IMR-90 (cell line): ENCODE results near the gene TMEFF1. TPM values are rescaled to one million over a fixed set of nuclear protein-coding genes. Genes with fewer than 3 reads are reported as not detected.

Source experiments
- ATAC-seq: fragments of 200-7000 bp; cut with Tn5 transposase; 2 replicates; pipeline ENCODE4 v1.9.1; 2020; ENCODE audit warnings: low read depth, mild to moderate bottlenecking, moderate library complexity
- BruUV-seq: library from RNA; stranded (reverse); fragments of 400-500 nt; replicated peaks from 2 replicates; lab custom pipeline; 2021; lab: Mats Ljungman, UMichigan
- CTCF ChIA-PET: fragments of 300-600 bp; formaldehyde crosslinking; extraction: SDS; loops from one replicate; lab custom pipeline; 2021; ENCODE audit warnings: antibody characterized with exemption; lab: Yijun Ruan, JAX
- POLR2A ChIA-PET: fragments of 300-600 bp; sonication (Branson Sonifier 250); formaldehyde crosslinking; loops from one replicate; lab custom pipeline; 2022; ENCODE audit warnings: antibody characterized with exemption; ENCODE audit not compliant: unreplicated experiment; lab: Charles Lee
- DNase-seq: peaks from one replicate; pipeline ENCODE4 v3.0.0; 2013
- H2AFZ ChIP-seq: replicated peaks from 2 replicates; pipeline ENCODE3; 2013; ENCODE audit warnings: low read length, mild to moderate bottlenecking; ENCODE audit not compliant: poor library complexity
- H2AK5ac ChIP-seq: 2 replicates; pipeline ENCODE4 v1.6.1; 2013; ENCODE audit warnings: low read depth, low read length, inconsistent platforms
- H2AK9ac ChIP-seq: replicated peaks from 2 replicates; pipeline ENCODE3; 2013; ENCODE audit warnings: mild to moderate bottlenecking, low read depth, low read length, moderate library complexity; ENCODE audit not compliant: poor library complexity
- H2BK120ac ChIP-seq: 2 replicates; pipeline ENCODE4 v1.6.1; 2013; ENCODE audit warnings: low read depth, low read length, inconsistent platforms
- H2BK15ac ChIP-seq: 3 replicates; pipeline ENCODE4 v1.6.1; 2013; ENCODE audit warnings: low read depth, low read length, inconsistent platforms
- H2BK20ac ChIP-seq: 2 replicates; pipeline ENCODE4 v1.6.1; 2013; ENCODE audit warnings: low read depth, mild to moderate bottlenecking, inconsistent platforms, low read length, moderate library complexity
- H2BK5ac ChIP-seq: 2 replicates; pipeline ENCODE4 v1.6.1; 2013; ENCODE audit warnings: mild to moderate bottlenecking, low read depth, low read length, inconsistent platforms; ENCODE audit not compliant: poor library complexity, severe bottlenecking
- H3K14ac ChIP-seq: replicated peaks from 2 replicates; pipeline ENCODE4 v1.6.1; 2013; ENCODE audit warnings: low read depth, low read length, inconsistent platforms
- H3K18ac ChIP-seq: 2 replicates; pipeline ENCODE4 v1.6.1; 2013; ENCODE audit warnings: low read depth, low read length, control low read depth
- H3K23ac ChIP-seq: 2 replicates; pipeline ENCODE4 v1.6.1; 2013; ENCODE audit warnings: low read depth, low read length, inconsistent platforms
- H3K27ac ChIP-seq: 2 replicates; pipeline ENCODE4 v1.5.1; 2013; ENCODE audit warnings: mild to moderate bottlenecking, control low read depth, low read length; ENCODE audit not compliant: insufficient read depth
- H3K27me3 ChIP-seq: 2 replicates; pipeline ENCODE4 v1.6.1; 2013; ENCODE audit warnings: low read length; ENCODE audit not compliant: control insufficient read depth, insufficient read depth
- H3K36me3 ChIP-seq: 2 replicates; pipeline ENCODE4 v1.6.1; 2013; ENCODE audit warnings: low read length, mixed read lengths; ENCODE audit not compliant: control insufficient read depth, insufficient read depth
- H3K4ac ChIP-seq: 2 replicates; pipeline ENCODE4 v1.6.1; 2013; ENCODE audit warnings: low read depth, low read length, inconsistent platforms
- H3K4me1 ChIP-seq: 2 replicates; pipeline ENCODE4 v1.6.1; 2013; ENCODE audit warnings: low read length, mixed read lengths; ENCODE audit not compliant: control insufficient read depth, insufficient read depth
- H3K4me2 ChIP-seq: 2 replicates; pipeline ENCODE4 v1.6.1; 2013; ENCODE audit warnings: low read depth, mild to moderate bottlenecking, control low read depth, low read length, moderate library complexity
- H3K4me3 ChIP-seq: 2 replicates; pipeline ENCODE4 v1.5.1; 2013; ENCODE audit warnings: low read depth, mild to moderate bottlenecking, control low read depth, low read length, moderate library complexity; ENCODE audit not compliant: insufficient read depth
- H3K56ac ChIP-seq: 2 replicates; pipeline ENCODE4 v1.6.1; 2013; ENCODE audit warnings: low read length, inconsistent platforms; ENCODE audit not compliant: insufficient read depth; ENCODE audit errors: extremely low read depth
- H3K79me1 ChIP-seq, 2 experiments: 2 replicates each; pipeline ENCODE4 v1.6.1; 2013; ENCODE audit warnings: low read length in 2 of 2, inconsistent platforms in 1 of 2, low read depth in 1 of 2
- H3K9ac ChIP-seq: 2 replicates; pipeline ENCODE4 v1.6.1; 2013; ENCODE audit warnings: low read depth, low read length, control low read depth
- H3K9me1 ChIP-seq: 2 replicates; pipeline ENCODE4 v1.6.1; 2013; ENCODE audit warnings: low read length, inconsistent platforms; ENCODE audit not compliant: insufficient read depth
- H3K9me3 ChIP-seq: 2 replicates; pipeline ENCODE4 v1.6.1; 2013; ENCODE audit warnings: low read length; ENCODE audit not compliant: control insufficient read depth, insufficient read depth
- H4K20me1 ChIP-seq: 2 replicates; pipeline ENCODE4 v1.6.1; 2013; ENCODE audit warnings: low read length, inconsistent platforms; ENCODE audit not compliant: insufficient read depth
- H4K5ac ChIP-seq: 2 replicates; pipeline ENCODE4 v1.6.1; 2013; ENCODE audit warnings: mild to moderate bottlenecking, low read depth, low read length, control low read depth
- H4K8ac ChIP-seq, 2 experiments: 2 replicates each; pipeline ENCODE4 v1.6.1; 2013; ENCODE audit warnings: low read depth in 2 of 2, low read length in 2 of 2, control low read depth in 1 of 2, inconsistent platforms in 1 of 2
- H4K91ac ChIP-seq: 2 replicates; pipeline ENCODE4 v1.6.1; 2013; ENCODE audit warnings: low read depth, low read length, inconsistent platforms; ENCODE audit not compliant: insufficient read depth
- BHLHE40 ChIP-seq: fragments of 150-350 bp; IDR thresholded peaks from 2 replicates; pipeline ENCODE4 v1.6.1; 2016; ENCODE audit warnings: mild to moderate bottlenecking, low read depth, low read length
- CEBPB ChIP-seq: IDR thresholded peaks from 2 replicates; pipeline ENCODE4 v1.6.1; 2012; ENCODE audit warnings: low read depth, low read length, improper control_type of control experiment
- CHD1 ChIP-seq: IDR thresholded peaks from 2 replicates; pipeline ENCODE4 v1.6.1; 2012; ENCODE audit warnings: low read depth, low read length, improper control_type of control experiment
- FOS ChIP-seq: fragments of 150-350 bp; IDR thresholded peaks from 2 replicates; pipeline ENCODE4 v1.6.1; 2016; ENCODE audit warnings: low read depth, low read length
- MAFK ChIP-seq: IDR thresholded peaks from 2 replicates; pipeline ENCODE4 v1.6.1; 2012; ENCODE audit warnings: low read depth, low read length, improper control_type of control experiment
- MAZ ChIP-seq: IDR thresholded peaks from 2 replicates; pipeline ENCODE4 v1.6.1; 2012; ENCODE audit warnings: low read depth, mild to moderate bottlenecking, low read length, improper control_type of control experiment, moderate library complexity, borderline replicate concordance
- MXI1 ChIP-seq: IDR thresholded peaks from 2 replicates; pipeline ENCODE4 v1.6.1; 2012; ENCODE audit warnings: low read depth, mild to moderate bottlenecking, low read length, moderate library complexity, borderline replicate concordance
- POLR2A ChIP-seq: IDR thresholded peaks from 2 replicates; pipeline ENCODE4 v1.6.1; 2012; ENCODE audit warnings: mild to moderate bottlenecking, low read depth, low read length
- RAD21 ChIP-seq: IDR thresholded peaks from 2 replicates; pipeline ENCODE4 v1.6.1; 2012; ENCODE audit warnings: low read length, improper control_type of control experiment
- RCOR1 ChIP-seq: IDR thresholded peaks from 2 replicates; pipeline ENCODE4 v1.6.1; 2012; ENCODE audit warnings: mild to moderate bottlenecking, low read length, improper control_type of control experiment; ENCODE audit not compliant: insufficient replicate concordance
- RFX5 ChIP-seq: IDR thresholded peaks from 2 replicates; pipeline ENCODE4 v1.8.0; 2012; ENCODE audit warnings: low read depth, mild to moderate bottlenecking, low read length, moderate library complexity
- WGBS, 2 experiments: methylation state at CpG; one replicate each; pipeline versions ENCODE4 v1.1.5 to v1.1.7; 2013; ENCODE audit warnings: missing lambda C conversion rate in 2 of 2; ENCODE audit not compliant: insufficient read length in 1 of 2; ENCODE audit errors: extremely low coverage in 2 of 2; 5-methylcytosine and 5-hydroxymethylcytosine counted together
- dilution Hi-C: fragments of 300-500 bp; cut with HindIII; formaldehyde crosslinking; loops from one replicate; pipeline ENCODE4 v1.14.3; 2018; ENCODE audit warnings: low sequenced_read_pairs; ENCODE audit not compliant: unreplicated experiment
- in situ Hi-C: fragments of 300-500 bp; cut with MboI; formaldehyde crosslinking; loops from 3 replicates; pipeline ENCODE4 v1.14.3; 2019; ENCODE audit warnings: low sequenced_read_pairs, inconsistent platforms, mixed read lengths
- intact Hi-C: fragments of 100-400 bp; cut with micrococcal nuclease; formaldehyde crosslinking; loops from 2 replicates; pipeline ENCODE4 v1.10.0; 2022
- polyA plus RNA-seq, 3 experiments: library from polyadenylated mRNA; depleted of rRNA; stranded (reverse); fragments of >200 nt; gene quantifications; 2 replicates each; pipeline ENCODE4 v1.2.3, GENCODE V29; 2012; ENCODE audit warnings: low replicate concordance in 1 of 3
- total RNA-seq: library from RNA; depleted of rRNA; stranded (reverse); fragments of >200 nt; gene quantifications from 2 replicates; pipeline ENCODE4 v1.2.3, GENCODE V29; 2012
- TF ChIP-seq, protein P1 (sequence below): fragments of 150-350 bp; IDR thresholded peaks from 2 replicates; pipeline ENCODE4 v1.6.1; 2017; ENCODE audit warnings: mild to moderate bottlenecking, antibody characterized with exemption, low read length, low read depth
- TF ChIP-seq, protein P2 (sequence below): conservative IDR thresholded peaks from 2 replicates; pipeline ENCODE4 v1.5.1; 2012; ENCODE audit warnings: mild to moderate bottlenecking, low read depth, low read length, improper control_type of control experiment
- TF ChIP-seq, protein P3 (sequence below): fragments of 150-350 bp; IDR thresholded peaks from 2 replicates; pipeline ENCODE4 v1.6.1; 2016; ENCODE audit warnings: low read depth, mild to moderate bottlenecking, low read length, moderate library complexity, borderline replicate concordance

The TMEFF1 gene
- total and polyA plus RNA-seq, 2 of the 4 experiments (the other 2 are of a cell fraction) = 0.62 to 0.90 TPM

DNA sequence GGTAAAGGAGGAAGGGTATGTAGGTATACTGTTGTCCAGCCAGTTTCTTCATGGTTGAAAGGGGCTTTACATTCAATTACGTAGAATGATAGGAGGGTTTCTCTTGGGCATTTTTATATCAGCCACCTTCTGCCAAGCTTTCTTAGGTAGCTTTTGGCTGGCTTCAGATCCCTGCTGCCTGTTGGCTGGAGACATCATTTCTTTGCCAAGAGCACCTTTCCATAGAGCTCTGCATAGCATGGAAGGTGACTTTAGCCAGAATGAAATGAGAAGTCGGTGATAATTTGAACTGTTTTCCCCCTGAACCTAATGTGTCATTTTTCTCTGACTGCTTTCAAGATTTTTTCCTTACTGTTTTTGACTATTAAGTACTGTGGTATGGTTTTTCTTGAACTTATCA is 26.9 kb downstream of the TMEFF1 start:
- CTCF ChIA-PET = no interaction called here
- Histone ChIP-seq H4K8ac (no peak overlapping the region), H4K91ac (no peak overlapping the region), H3K27me3 (no peaks in the 10 kb centered on the region), H2AK9ac (no peak overlapping the region), H3K9me1 (no peaks in the 10 kb centered on the region; the same call in 1 of the 2 replicates), H3K4me2 (no peak overlapping the region), H3K36me3 (no peaks in the 10 kb centered on the region), H3K4me1 (peaks cover 3% of the 10 kb centered on the region), H4K20me1 (no peaks in the 10 kb centered on the region), H3K56ac (no peak overlapping the region), H2AK5ac (no peak overlapping the region), H3K4ac (no peak overlapping the region), H3K23ac (no peak overlapping the region), H3K9me3 (no peaks in the 10 kb centered on the region), H2AFZ (no peak overlapping the region), H2BK5ac (no peak overlapping the region), H3K14ac (no peak overlapping the region), H2BK20ac (no peak overlapping the region), H3K18ac (no peak overlapping the region), H4K5ac (no peak overlapping the region), H2BK120ac (no peak overlapping the region), H3K9ac (no peak overlapping the region), H2BK15ac (no peak overlapping the region), H3K79me1 (peaks cover 3 to 5% of the 10 kb centered on the region in 2 experiments; a peak in 3 of 4 replicates), H3K27ac (no peak overlapping the region), H3K4me3 (no peak overlapping the region)
- DNase-seq (no peak), ATAC-seq (no peak)
- in situ Hi-C loops (no loop called here), intact Hi-C loops (no loop called here), dilution Hi-C loops (no loop called here)
- TF ChIP-seq MAZ (no peak), RFX5 (no peak), POLR2A (no peak), MAFK (no peak), MXI1 (no peak), FOS (no peak), BHLHE40 (no peak), RCOR1 (no peak), CHD1 (no peak), RAD21 (no peak), CEBPB (no peak)
- TF ChIP-seq, protein P1, sequence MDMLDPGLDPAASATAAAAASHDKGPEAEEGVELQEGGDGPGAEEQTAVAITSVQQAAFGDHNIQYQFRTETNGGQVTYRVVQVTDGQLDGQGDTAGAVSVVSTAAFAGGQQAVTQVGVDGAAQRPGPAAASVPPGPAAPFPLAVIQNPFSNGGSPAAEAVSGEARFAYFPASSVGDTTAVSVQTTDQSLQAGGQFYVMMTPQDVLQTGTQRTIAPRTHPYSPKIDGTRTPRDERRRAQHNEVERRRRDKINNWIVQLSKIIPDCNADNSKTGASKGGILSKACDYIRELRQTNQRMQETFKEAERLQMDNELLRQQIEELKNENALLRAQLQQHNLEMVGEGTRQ = no peak
- TF ChIP-seq, protein P2, sequence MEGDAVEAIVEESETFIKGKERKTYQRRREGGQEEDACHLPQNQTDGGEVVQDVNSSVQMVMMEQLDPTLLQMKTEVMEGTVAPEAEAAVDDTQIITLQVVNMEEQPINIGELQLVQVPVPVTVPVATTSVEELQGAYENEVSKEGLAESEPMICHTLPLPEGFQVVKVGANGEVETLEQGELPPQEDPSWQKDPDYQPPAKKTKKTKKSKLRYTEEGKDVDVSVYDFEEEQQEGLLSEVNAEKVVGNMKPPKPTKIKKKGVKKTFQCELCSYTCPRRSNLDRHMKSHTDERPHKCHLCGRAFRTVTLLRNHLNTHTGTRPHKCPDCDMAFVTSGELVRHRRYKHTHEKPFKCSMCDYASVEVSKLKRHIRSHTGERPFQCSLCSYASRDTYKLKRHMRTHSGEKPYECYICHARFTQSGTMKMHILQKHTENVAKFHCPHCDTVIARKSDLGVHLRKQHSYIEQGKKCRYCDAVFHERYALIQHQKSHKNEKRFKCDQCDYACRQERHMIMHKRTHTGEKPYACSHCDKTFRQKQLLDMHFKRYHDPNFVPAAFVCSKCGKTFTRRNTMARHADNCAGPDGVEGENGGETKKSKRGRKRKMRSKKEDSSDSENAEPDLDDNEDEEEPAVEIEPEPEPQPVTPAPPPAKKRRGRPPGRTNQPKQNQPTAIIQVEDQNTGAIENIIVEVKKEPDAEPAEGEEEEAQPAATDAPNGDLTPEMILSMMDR = no peak
- TF ChIP-seq, protein P3, sequence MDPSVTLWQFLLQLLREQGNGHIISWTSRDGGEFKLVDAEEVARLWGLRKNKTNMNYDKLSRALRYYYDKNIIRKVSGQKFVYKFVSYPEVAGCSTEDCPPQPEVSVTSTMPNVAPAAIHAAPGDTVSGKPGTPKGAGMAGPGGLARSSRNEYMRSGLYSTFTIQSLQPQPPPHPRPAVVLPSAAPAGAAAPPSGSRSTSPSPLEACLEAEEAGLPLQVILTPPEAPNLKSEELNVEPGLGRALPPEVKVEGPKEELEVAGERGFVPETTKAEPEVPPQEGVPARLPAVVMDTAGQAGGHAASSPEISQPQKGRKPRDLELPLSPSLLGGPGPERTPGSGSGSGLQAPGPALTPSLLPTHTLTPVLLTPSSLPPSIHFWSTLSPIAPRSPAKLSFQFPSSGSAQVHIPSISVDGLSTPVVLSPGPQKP = no peak
- BruUV-seq = no TSS peak
- POLR2A ChIA-PET = no interaction called here
- WGBS, 2 experiments = no CpG with 5 or more reads among the region's 2 CpGs
